HK-2 (cell line): Measurements from ENCODE around the gene SAT1.

Source experiments
- DNase-seq: peaks from one replicate; pipeline ENCODE4 v3.0.0-alpha.2; 2018; ENCODE audit not compliant: unreplicated experiment

Gene SAT1

GRCh38 chrX:23776363-23776762, 6.6 kb upstream of the SAT1 start:
- DNase-seq, result no peak

DNA sequence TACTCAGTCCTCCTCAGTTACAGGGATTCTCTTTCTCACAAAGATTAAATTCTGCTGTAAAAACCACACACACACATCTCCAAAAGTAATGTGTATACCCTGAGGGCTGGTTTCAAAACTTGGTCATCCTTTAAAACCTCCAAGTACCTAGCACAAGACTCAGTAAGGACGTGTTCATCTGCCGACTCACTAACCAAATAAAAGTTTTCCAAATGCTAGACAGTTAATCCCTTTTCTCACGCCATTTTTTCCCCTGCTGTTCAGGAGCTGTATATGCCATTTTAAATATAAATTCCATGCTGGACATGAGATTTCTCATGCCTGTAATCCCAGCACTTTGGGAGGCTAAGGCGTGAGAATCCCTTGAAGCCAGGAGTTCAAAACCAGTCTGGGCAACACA, 3.9 kb upstream of the SAT1 start:
- no peak for DNase-seq

DNA sequence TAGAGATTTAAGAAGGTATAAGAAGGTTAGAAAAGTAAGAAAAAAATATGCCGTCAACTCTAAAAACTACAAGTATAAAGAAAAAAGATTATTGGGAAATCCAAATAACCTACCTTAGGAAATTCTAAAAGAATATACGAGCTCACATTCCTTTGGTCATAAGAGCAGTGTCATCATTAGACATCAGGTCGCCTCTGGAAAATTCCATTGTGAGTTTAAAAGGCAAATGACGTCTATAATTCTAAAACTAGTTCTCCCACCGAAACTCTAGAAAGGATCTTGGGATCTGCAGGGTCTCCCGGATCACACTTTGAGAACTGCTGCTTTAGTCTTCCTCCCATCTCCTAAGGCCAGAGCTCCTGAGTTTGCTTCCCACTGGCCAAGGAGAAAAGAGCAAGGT, 518 bp upstream of the SAT1 start:
- DNase-seq, result no peak

DNA sequence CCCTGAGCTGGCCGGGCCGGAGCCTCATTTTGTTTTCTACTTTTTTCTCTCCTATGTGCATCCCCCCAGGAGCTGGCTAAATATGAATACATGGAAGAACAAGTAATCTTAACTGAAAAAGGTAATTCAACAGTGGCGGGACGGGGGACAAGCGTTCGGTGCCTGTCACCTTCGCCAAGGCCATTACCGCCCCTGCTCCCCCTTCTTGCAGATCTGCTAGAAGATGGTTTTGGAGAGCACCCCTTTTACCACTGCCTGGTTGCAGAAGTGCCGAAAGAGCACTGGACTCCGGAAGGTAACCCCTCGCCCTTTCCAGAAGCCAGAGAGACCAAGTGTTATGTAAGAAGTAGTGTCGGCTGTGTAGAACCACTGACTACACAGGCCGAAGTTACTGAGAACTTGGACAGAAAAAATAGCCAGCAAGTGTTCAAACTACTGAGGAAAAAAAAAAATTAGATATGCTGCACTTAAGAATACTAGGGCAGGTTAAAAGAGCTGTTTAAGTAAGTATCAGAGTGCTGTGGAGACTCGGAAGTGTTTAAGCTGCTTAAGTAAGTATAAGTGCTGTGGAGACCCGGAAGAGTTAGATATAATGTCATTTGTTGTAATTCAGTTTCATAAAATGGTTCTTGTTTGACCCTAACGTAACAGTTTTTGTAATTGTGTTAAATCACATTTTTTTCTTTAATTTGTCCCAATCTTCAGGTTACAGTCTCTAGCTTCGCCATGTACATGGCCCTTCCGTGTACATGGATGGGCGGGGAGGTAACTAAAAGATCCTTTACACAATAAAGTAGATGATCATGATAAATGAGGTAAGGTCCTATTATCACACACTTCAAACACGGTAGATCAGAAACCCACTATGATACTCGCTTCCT, 856 bp downstream of the SAT1 start:
- no peak for DNase-seq

GRCh38 chrX:23784470-23785331, 1.7 kb downstream of the SAT1 start:
- no peak for DNase-seq

GRCh38 chrX:23785580-23785979, 2.6 kb downstream of the SAT1 start:
- no peak for DNase-seq

DNA sequence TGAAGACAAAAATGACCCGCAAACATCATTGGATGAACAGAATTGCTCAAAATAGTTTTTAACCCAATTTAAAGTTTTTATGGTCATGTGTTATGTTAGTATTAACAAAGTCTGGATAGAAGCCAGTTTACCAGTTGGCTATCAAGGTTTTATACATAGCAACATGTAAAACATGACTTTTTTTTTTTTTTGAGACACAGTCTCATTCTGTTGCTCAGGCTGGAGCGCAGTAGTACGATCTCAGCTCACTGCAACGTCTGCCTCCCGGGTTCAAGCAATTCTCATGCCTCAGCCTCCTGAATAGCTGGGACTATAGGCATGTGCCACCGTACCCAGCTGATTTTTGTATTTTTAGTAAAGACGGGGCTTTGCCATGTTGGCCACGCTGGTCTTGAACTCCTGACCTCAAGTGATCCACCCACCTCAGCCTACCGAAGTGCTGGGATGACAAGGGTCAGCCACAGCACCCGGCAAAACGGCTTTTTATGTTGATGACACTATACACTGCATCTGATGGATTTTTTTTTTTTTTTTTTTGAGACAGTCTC, 3.4 kb downstream of the SAT1 start:
- DNase-seq, result no peak

- DNase-seq, result no peak
These were observed 4.8 kb downstream of the SAT1 start for GRCh38 chrX:23787745-23788118.

GRCh38 chrX:23788521-23788920, 5.5 kb downstream of the SAT1 start:
- DNase-seq, result no peak

GRCh38 chrX:23788946-23789345, 6.0 kb downstream of the SAT1 start:
- no peak for DNase-seq

DNA sequence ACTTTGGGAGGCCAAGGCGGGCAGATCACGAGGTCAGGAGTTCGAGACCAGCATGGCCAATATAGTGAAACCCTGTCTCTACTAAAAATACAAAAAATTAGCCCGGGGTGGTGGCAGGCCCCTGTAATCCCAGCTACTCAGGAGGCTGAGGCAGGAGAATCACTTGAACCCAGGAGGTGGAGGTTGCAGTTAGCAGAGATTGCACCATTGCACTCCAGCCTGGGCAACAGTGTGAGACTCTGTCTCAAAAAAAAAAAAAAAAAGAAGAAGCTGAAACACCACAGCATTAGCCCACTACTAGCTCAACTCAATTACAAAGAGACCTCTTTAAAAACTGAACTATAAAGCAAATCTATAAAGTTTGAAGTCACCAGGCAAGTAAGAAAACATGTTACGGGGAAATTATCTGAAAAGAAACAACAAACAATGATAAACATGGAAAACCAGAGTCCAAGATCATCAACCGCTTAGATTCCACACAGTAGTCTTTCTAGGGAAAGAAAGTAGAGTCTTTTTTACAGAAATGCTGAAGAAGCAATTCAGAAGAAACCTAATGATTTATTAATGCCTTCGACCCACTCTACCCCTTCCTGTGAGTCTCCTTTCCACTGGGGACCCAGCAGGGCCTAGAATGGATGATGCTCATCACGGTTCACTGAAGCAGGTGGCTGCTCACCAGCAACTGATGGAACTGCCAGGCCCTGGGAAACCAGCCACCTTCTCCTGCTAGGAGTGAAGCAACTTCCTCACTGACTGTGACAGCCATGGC, 6.6 kb downstream of the SAT1 start:
- DNase-seq, result no peak

- no peak for DNase-seq
These were observed 7.2 kb downstream of the SAT1 start for GRCh38 chrX:23790155-23790497.

GRCh38 chrX:23792861-23793553, 10.0 kb downstream of the SAT1 start:
- DNase-seq, result no peak

- DNase-seq, result no peak
These were observed 12.2 kb downstream of the SAT1 start for GRCh38 chrX:23795221-23795620.

GRCh38 chrX:23797371-23798128, 14.6 kb downstream of the SAT1 start:
- DNase-seq, result no peak

DNA sequence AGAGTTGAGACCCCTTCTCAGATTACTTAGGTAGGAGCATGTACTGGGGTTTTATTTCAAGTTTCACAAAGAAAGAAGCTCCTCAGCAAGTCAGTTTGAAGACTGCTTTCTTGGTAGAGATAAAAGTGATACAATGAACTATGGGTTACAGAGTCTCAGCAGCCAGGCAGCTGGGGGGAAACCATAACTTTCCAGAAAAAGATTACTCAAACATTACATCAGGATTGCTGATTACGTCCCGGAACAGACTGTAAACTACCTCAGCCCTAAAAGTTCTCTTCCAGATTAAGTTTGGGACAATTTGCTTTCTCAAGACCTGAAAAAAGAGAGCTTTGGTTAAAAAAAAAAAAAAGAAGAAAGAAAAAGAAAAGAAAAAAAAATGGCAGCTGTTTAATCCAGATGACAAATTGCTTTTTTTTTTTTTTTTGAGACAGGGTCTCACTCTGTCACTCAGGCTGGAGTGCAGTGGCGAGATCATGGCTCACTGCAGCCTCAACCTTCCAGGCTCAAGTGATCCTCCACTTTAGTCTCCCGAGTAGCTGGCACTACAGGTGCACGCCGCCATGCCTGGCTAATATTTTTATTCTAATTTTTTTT, 16.6 kb downstream of the SAT1 start:
- no peak for DNase-seq

- DNase-seq, result no peak
These were observed 19.5 kb downstream of the SAT1 start for GRCh38 chrX:23802431-23802830.

DNA sequence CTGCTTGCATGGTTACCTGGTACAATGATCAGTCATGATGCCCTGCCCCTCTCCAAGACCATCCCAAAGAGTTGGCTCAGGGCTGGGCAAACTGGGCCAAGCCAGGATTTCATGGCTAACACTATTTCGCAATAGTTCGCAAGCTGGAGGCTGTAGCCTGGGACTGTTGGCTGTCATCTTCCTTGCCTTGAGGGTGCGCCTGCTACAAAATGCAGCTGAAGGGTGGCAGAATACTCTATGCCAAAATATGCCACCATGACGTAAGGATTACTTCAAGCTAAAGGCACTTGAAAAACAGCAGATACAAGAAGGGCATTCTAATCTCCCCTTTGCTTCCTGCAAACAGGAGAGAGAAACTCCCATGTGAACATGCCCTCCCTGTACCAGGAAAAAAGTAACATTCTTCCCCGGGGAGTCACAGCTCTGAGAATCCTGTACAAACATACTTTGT, 21.0 kb downstream of the SAT1 start:
- DNase-seq, result no peak

DNA sequence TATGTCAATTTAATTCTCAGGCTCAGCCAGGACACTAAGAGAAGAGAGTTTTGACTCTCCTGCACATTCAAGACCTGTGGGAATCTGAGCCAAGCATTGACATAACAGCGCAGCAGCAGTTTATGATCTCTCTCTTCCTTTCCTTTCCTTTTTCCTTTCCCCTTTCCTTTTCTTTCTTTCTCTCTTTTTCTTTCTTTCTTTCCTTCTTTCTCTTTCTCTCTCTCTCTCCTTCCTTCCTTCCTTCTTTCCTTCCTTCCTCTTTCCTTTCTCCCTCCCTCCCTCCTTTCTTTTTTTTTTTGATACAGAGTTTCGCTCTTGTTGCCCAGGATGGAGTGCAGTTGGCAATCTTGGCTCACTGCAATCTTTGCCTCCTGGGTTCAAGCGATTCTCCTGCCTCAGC, 21.6 kb downstream of the SAT1 start:
- no peak for DNase-seq

GRCh38 chrX:23805389-23805788, 22.4 kb downstream of the SAT1 start:
- no peak for DNase-seq
